Measurements from ENCODE around the gene FAM118B. TPM values are rescaled to one million over a fixed set of nuclear protein-coding genes. Genes with fewer than 3 reads are reported as not detected.

FAM118B gene
- total and polyA plus RNA-seq, 2 of the 4 experiments (the other 2 are of a cell fraction) = 20.0 to 27.2 TPM

DNA sequence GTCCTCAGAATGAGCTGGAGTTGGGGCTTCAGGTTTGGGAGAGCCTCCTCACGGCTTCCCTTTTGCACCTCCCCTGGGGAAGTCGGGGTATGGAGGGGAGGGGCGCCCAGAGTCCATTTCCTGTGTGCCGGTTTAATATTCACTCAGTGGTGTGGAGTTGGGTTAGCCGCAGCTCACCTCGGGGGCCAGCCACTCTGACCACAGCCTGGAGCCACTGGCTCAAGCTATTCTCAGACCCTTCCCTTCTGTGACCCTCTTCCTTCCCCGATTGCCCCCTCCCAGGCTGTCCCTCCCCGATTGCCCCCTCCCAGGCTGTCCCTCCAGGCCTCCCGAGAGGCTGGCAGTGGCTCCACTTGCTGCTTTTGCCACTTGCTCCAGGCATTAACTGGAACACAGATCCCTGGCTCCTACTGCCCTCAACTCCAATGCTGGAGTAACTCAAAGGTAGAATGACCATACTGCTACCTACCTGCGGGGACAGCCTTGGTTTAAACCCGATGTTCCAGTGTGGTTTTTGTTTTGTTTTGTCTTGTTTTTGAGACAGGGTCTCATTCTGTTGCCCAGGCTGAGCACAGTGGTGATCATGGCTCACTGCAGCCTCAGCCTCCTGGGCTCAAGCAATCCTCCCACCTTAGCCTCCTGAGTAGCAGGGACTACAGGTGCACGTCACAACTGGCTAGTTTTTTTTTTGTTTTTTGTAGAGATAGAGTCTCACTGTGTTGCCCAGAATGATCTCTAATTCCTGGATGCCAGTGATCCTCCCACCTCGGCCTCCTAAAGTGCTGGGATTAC, 29.4 kb upstream of the FAM118B start:
- no peak for ATAC-seq (ENCODE audit: low read depth)
- H2BK15ac ChIP-seq (ENCODE audit: low read depth, low read length) = no peak overlapping the region
- no peak for TF ChIP-seq BHLHE40 (IDR thresholded peaks at IDR 0.05; ENCODE audit: low read depth, low read length)
- TF ChIP-seq RFX5 (IDR thresholded peaks at IDR 0.05; ENCODE audit: low read depth, low read length) = no peak
- TF ChIP-seq CEBPB (IDR thresholded peaks at IDR 0.05; ENCODE audit: low read depth, low read length) = no peak
- no peak for TF ChIP-seq USF2 (IDR thresholded peaks at IDR 0.05; ENCODE audit: low read depth, low read length)
- TF ChIP-seq MAFK (IDR thresholded peaks at IDR 0.05; ENCODE audit: low read depth, low read length) = no peak
- no peak for TF ChIP-seq MXI1 (IDR thresholded peaks at IDR 0.05; ENCODE audit: borderline replicate concordance, low read depth, low read length)
- H3K27ac ChIP-seq (ENCODE audit: insufficient read depth, low read length) = no peak overlapping the region
- intact Hi-C loops (cut with micrococcal nuclease) (no loop called here), dilution Hi-C loops (cut with HindIII; ENCODE audit: low sequenced_read_pairs, unreplicated experiment) (no loop called here), in situ Hi-C loops (cut with MboI; ENCODE audit: low sequenced_read_pairs) (no loop called here)
- peaks cover 2% of the 10 kb centered on the region; the same call in 1 of the 2 replicates for H3K9me3 ChIP-seq (ENCODE audit: control insufficient read depth, insufficient read depth, low read length)
- no peak overlapping the region for H4K5ac ChIP-seq (ENCODE audit: low read depth, low read length)
- H2BK120ac ChIP-seq (ENCODE audit: low read depth, low read length) = no peak overlapping the region
- H3K14ac ChIP-seq (replicated peaks; ENCODE audit: low read depth, low read length) = no peak overlapping the region
- H3K56ac ChIP-seq (ENCODE audit: extremely low read depth, insufficient read depth, low read length) = no peak overlapping the region
- no peak overlapping the region for H4K91ac ChIP-seq (ENCODE audit: insufficient read depth, low read depth, low read length)
- CTCF ChIA-PET = no interaction called here
- no peak overlapping the region for H3K4me3 ChIP-seq (ENCODE audit: insufficient read depth, low read depth, low read length)
- POLR2A ChIA-PET (ENCODE audit: unreplicated experiment) = no interaction called here
- H4K20me1 ChIP-seq (ENCODE audit: insufficient read depth, low read length) = no peaks in the 10 kb centered on the region
- no peak overlapping the region for H2BK5ac ChIP-seq (ENCODE audit: low read depth, low read length, poor library complexity, severe bottlenecking)
- no peak overlapping the region for H3K18ac ChIP-seq (ENCODE audit: low read depth, low read length)
- no peak overlapping the region for H4K8ac ChIP-seq (ENCODE audit: low read depth in 2 of 2, low read length in 2 of 2)
- no peak overlapping the region for H2BK20ac ChIP-seq (ENCODE audit: low read depth, low read length)
- no peak for DNase-seq
- H3K36me3 ChIP-seq (ENCODE audit: control insufficient read depth, insufficient read depth, low read length) = no peaks in the 10 kb centered on the region
- no peak overlapping the region for H3K23ac ChIP-seq (ENCODE audit: low read depth, low read length)
- H3K9me1 ChIP-seq (ENCODE audit: insufficient read depth, low read length) = no peaks in the 10 kb centered on the region; the same call in 1 of the 2 replicates
- no peak overlapping the region for H2AK5ac ChIP-seq (ENCODE audit: low read depth, low read length)
- no peaks in the 10 kb centered on the region for H3K79me1 ChIP-seq (ENCODE audit: low read depth in 1 of 2, low read length in 2 of 2)
- H3K27me3 ChIP-seq (ENCODE audit: control insufficient read depth, insufficient read depth, low read length) = peaks cover 11% of the 10 kb centered on the region
- H2AK9ac ChIP-seq (replicated peaks; ENCODE audit: low read depth, low read length, poor library complexity) = no peak overlapping the region
- H3K4ac ChIP-seq (ENCODE audit: low read depth, low read length) = no peak overlapping the region
- no peak overlapping the region for H2AFZ ChIP-seq (replicated peaks; ENCODE audit: low read length, poor library complexity)
- BruUV-seq (replicated peaks) = no TSS peak
- no peak overlapping the region for H3K4me2 ChIP-seq (ENCODE audit: low read depth, low read length)
- H3K9ac ChIP-seq (ENCODE audit: low read depth, low read length) = no peak overlapping the region
- H3K4me1 ChIP-seq (ENCODE audit: control insufficient read depth, insufficient read depth, low read length) = no peaks in the 10 kb centered on the region
- no CpG with 5 or more reads among the region's 13 CpGs for WGBS, 2 experiments (ENCODE audit: extremely low coverage in 2 of 2, insufficient read length in 1 of 2)
